LNCaP clone FGC (cell line): ENCODE results near the gene LHFPL6.

Experiments
- DNase-seq: peaks from one replicate; pipeline ENCODE4 v3.0.0-alpha.2; 2011; ENCODE audit warnings: low read depth
- H3K4me3 ChIP-seq: 2 replicates; pipeline ENCODE4 v1.5.1; 2011; ENCODE audit warnings: mild to moderate bottlenecking, low read depth, low read length, control low read depth
- CTCF ChIP-seq: IDR thresholded peaks from 2 replicates; pipeline ENCODE4 v1.5.1; 2012; ENCODE audit warnings: mild to moderate bottlenecking; ENCODE audit not compliant: control insufficient read depth, insufficient read depth; ENCODE audit errors: extremely low read depth

LHFPL6 gene

GRCh38 chr13:39498471-39499114 lies 104.4 kb downstream of the LHFPL6 start:
- no peak for DNase-seq

GRCh38 chr13:39496506-39496905 lies 106.5 kb downstream of the LHFPL6 start:
- TF ChIP-seq CTCF, result no peak
- H3K4me3 ChIP-seq, result no peak overlapping the region
- no peak for DNase-seq

More at GRCh38 chr13:39498471-39499114, 104.4 kb downstream of the LHFPL6 start:
- no peak for TF ChIP-seq CTCF
- no peak overlapping the region for H3K4me3 ChIP-seq

- no peak for DNase-seq
- TF ChIP-seq CTCF, result no peak
- no peak overlapping the region for H3K4me3 ChIP-seq
Measured at GRCh38 chr13:39494633-39495032, 108.4 kb downstream of the LHFPL6 start.

GRCh38 chr13:39494006-39494405 lies 109.0 kb downstream of the LHFPL6 start:
- no peak for TF ChIP-seq CTCF
- no peak for DNase-seq
- no peak overlapping the region for H3K4me3 ChIP-seq

- DNase-seq, result no peak
- H3K4me3 ChIP-seq, result no peak overlapping the region
- TF ChIP-seq CTCF, result no peak
Measured at GRCh38 chr13:39490136-39490535, 112.9 kb downstream of the LHFPL6 start.

- no peak overlapping the region for H3K4me3 ChIP-seq
- no peak for DNase-seq
- TF ChIP-seq CTCF, result no peak
Measured at GRCh38 chr13:39486758-39487157, 116.2 kb downstream of the LHFPL6 start.

- H3K4me3 ChIP-seq, result no peak overlapping the region
- DNase-seq, result no peak
- no peak for TF ChIP-seq CTCF
Measured at GRCh38 chr13:39485314-39485700, 117.7 kb downstream of the LHFPL6 start.
